NCI-H526 (cell line): ENCODE data around the gene ZNF213.

Experiments used
- DNase-seq, 2 experiments: peaks; one replicate each; lab custom pipeline; 2025; lab: John Stamatoyannopoulos, UW

The ZNF213 gene, protein sequence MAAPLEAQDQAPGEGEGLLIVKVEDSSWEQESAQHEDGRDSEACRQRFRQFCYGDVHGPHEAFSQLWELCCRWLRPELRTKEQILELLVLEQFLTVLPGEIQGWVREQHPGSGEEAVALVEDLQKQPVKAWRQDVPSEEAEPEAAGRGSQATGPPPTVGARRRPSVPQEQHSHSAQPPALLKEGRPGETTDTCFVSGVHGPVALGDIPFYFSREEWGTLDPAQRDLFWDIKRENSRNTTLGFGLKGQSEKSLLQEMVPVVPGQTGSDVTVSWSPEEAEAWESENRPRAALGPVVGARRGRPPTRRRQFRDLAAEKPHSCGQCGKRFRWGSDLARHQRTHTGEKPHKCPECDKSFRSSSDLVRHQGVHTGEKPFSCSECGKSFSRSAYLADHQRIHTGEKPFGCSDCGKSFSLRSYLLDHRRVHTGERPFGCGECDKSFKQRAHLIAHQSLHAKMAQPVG

GRCh38 chr16:3134338-3135125 lies at the start of gene ZNF213:
Gene ZNF213 (plus strand): TSS chr16:3135029. CDS start chr16:3137281, 2,252 bp downstream.
- DNase-seq: peak; percentile 94 to 97

GRCh38 chr16:3085868-3086595 lies 48.8 kb upstream of the ZNF213 start:
- DNase-seq: no peak

- no peak for DNase-seq
Measured at GRCh38 chr16:3086596-3087242, 48.1 kb upstream of the ZNF213 start.

- DNase-seq: no peak
Measured at GRCh38 chr16:3087243-3088235, 47.3 kb upstream of the ZNF213 start.

- DNase-seq: no peak
Measured at GRCh38 chr16:3088450-3088849, 46.4 kb upstream of the ZNF213 start.

- DNase-seq: no peak
Measured at GRCh38 chr16:3088925-3089716, 45.7 kb upstream of the ZNF213 start.

DNA sequence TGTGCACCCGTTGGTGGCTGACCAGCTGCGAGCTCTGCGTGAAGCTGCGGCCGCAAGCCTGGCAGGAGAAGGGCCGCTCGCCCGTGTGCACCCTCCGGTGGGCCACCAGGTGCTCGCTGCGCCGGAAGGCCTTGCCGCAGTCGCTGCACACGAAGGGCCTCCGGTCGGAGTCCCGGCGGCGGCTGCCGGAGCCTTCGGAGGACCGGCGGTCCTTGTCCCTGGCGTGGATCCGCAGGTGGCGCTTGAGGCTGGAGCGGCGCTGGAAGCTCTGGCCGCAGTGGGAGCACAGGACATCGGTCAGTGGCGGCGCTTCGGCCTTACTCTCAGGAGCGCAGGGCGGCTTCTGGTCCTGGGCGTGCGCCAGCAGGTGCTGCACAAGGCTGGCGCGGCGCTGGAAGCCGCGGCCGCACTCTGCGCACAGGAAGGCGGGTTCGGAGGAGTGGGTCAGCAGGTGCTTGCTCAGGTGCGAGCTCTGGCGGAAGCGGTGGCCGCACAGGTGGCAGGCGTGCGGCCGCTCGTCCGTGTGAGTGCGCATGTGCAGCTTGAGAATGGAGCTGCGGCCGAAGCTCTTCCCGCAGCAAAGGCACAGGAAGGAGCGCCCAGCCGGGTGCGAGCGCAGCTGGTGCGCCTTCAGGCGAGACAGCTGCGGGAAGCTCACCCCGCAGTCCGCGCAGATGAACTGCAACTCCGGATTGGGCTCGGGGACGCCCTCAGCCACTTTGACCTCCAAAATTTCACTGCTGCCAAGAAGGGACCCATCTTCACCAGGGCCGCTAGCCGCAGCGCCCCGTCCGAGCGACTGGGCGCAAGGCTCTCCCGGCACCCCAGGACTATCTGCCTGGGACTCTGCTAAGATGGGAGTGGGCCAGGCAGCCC lies 44.9 kb upstream of the ZNF213 start:
- peak in 1 of 2 experiments; percentile 63 for DNase-seq

GRCh38 chr16:3091551-3091950 lies 43.3 kb upstream of the ZNF213 start:
- no peak for DNase-seq

- no peak for DNase-seq
Measured at GRCh38 chr16:3092501-3092941, 42.3 kb upstream of the ZNF213 start.

- peak in 1 of 2 experiments; percentile 36 for DNase-seq
Measured at GRCh38 chr16:3094289-3095027, 40.4 kb upstream of the ZNF213 start.

DNA sequence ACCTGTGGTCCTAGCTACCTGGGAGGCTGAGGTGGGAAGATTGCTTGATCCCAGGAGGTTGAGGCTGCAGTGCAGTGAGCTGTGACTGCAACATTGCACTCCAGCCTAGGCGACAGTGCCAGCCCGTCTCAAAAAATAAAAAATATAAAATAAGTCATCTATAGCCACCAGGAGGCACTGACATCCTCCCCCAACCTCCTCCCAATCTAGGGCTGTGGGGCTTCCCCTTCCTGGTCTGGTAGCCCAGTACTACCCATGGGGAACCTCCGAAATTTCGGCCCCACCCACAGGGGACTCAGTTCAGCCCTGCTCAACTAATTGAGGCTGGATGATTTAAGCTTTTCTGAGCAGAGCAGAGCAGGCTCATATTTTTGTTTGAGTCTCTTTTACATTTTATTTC lies 39.0 kb upstream of the ZNF213 start:
- no peak for DNase-seq

GRCh38 chr16:3096362-3096761 lies 38.5 kb upstream of the ZNF213 start:
- no peak for DNase-seq

DNA sequence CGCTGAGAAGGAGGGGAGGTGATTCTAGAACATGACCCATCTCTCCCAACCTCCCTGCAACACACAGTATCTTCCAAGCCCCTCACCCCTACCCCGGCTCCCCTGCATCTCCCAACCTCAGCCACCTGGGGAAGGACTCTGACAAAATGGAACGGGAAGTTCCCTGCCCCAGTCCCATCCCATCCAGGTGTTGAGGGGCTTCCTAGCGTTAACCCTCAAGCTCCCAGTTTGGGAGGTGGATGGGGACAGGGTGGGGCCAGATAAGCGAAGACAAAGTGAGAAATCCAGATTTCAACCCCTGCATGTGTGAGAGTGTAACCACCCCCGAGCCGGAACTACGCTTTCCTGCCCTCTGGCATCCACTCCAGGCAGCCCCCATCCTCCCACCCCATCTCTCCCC lies 37.6 kb upstream of the ZNF213 start:
- DNase-seq: no peak

- no peak for DNase-seq
Measured at GRCh38 chr16:3098459-3099394, 36.1 kb upstream of the ZNF213 start, which contains the start of gene ZSCAN10. Gene ZSCAN10 (minus strand): TSS chr16:3099294. CDS start chr16:3092937, 6,357 bp downstream.

- DNase-seq: no peak
Measured at GRCh38 chr16:3099395-3099731, 35.5 kb upstream of the ZNF213 start.

GRCh38 chr16:3099732-3100499 lies 34.9 kb upstream of the ZNF213 start:
- DNase-seq: peak; percentile 52 to 94
